ENCODE results near the gene E2F1.
A peak's percentile ranks its signal among the peaks of the same experiment; 100 is the strongest.

E2F1 gene

GRCh38 chr20:33687370-33687915, 1.3 kb upstream of the E2F1 start:
- TF ChIP-seq, protein P1, sequence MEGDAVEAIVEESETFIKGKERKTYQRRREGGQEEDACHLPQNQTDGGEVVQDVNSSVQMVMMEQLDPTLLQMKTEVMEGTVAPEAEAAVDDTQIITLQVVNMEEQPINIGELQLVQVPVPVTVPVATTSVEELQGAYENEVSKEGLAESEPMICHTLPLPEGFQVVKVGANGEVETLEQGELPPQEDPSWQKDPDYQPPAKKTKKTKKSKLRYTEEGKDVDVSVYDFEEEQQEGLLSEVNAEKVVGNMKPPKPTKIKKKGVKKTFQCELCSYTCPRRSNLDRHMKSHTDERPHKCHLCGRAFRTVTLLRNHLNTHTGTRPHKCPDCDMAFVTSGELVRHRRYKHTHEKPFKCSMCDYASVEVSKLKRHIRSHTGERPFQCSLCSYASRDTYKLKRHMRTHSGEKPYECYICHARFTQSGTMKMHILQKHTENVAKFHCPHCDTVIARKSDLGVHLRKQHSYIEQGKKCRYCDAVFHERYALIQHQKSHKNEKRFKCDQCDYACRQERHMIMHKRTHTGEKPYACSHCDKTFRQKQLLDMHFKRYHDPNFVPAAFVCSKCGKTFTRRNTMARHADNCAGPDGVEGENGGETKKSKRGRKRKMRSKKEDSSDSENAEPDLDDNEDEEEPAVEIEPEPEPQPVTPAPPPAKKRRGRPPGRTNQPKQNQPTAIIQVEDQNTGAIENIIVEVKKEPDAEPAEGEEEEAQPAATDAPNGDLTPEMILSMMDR (IDR thresholded peaks at IDR 0.05; ENCODE audit: low read depth, low read length, missing control alignments): no peak
- no peak for DNase-seq (ENCODE audit: low read depth)
- in situ Hi-C loops (cut with HindIII; ENCODE audit: low sequenced_read_pairs): loop anchor here (5.0 kb wide), 1 partner anchor 100 kb away; no protein-coding TSS in a partner anchor
- no peak overlapping the region for H3K4me3 ChIP-seq (ENCODE audit: low read depth, low read length)

GRCh38 chr20:33686984-33687366, 790 bp upstream of the E2F1 start:
- TF ChIP-seq, protein P1 (IDR thresholded peaks at IDR 0.05; ENCODE audit: low read depth, low read length, missing control alignments): no peak
- DNase-seq (ENCODE audit: low read depth): no peak
- H3K4me3 ChIP-seq (ENCODE audit: low read depth, low read length): peak overlapping the region; percentile 41
- in situ Hi-C loops (cut with HindIII; ENCODE audit: low sequenced_read_pairs): loop anchor here (5.0 kb wide), 1 partner anchor 100 kb away; no protein-coding TSS in a partner anchor

DNA sequence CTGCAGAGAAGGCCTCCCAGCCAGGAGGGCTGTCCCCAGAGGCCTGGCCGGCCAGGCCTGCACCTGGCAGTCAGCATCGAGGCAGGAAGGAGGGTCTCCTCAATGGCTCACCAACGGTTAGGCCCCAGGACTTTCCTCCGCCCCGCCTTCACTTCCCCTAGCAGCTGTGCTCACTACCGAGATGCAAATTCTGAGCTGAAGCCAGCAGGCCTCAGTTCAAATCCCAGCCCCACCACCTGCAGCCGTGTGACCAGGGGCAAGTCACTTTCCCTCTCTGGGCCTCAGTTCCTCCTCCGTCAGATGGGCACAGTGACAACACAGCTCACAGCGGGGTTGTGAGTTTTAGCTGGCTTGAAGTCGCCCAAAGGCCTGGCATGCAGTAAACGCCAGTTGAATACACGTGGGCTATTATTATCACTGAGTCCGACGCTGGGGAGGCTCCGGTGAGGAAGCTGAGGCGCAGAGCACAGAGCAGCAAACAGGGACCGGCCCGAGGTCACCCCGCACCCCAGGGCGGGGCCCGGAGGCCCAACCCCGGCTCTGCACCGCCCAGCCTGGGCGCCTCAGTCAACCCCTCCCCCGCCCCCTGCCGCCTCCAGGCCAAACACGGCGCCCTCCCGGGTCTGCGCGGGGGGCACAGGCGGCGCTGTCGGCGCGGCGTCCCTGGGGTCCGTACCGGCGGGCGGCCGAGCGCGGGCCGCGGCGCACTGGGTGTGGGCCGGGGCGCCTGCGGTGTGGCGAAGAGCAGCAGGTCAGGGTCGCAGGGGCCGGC, 671 bp downstream of the E2F1 start:
- no peak for DNase-seq (ENCODE audit: low read depth)
- H3K4me3 ChIP-seq (ENCODE audit: low read depth, low read length): peak overlapping the region; percentile 41
- in situ Hi-C loops (cut with HindIII; ENCODE audit: low sequenced_read_pairs): loop anchor here (5.0 kb wide), 1 partner anchor 102 kb away; no protein-coding TSS in a partner anchor
- TF ChIP-seq, protein P1 (IDR thresholded peaks at IDR 0.05; ENCODE audit: low read depth, low read length, missing control alignments): no peak

GRCh38 chr20:33684533-33685327, 1.5 kb downstream of the E2F1 start:
- in situ Hi-C loops (cut with HindIII; ENCODE audit: low sequenced_read_pairs): loop anchor here (5.0 kb wide), 1 partner anchor 103 kb away; no protein-coding TSS in a partner anchor
- TF ChIP-seq, protein P1 (IDR thresholded peaks at IDR 0.05; ENCODE audit: low read depth, low read length, missing control alignments): no peak
- peak overlapping the region; percentile 41 for H3K4me3 ChIP-seq (ENCODE audit: low read depth, low read length)
- no peak for DNase-seq (ENCODE audit: low read depth)

GRCh38 chr20:33681728-33682353, 4.3 kb downstream of the E2F1 start:
- no peak for DNase-seq (ENCODE audit: low read depth)
- TF ChIP-seq, protein P1 (IDR thresholded peaks at IDR 0.05; ENCODE audit: low read depth, low read length, missing control alignments): no peak
- no peak overlapping the region for H3K4me3 ChIP-seq (ENCODE audit: low read depth, low read length)
- in situ Hi-C loops (cut with HindIII; ENCODE audit: low sequenced_read_pairs): no loop called here

DNA sequence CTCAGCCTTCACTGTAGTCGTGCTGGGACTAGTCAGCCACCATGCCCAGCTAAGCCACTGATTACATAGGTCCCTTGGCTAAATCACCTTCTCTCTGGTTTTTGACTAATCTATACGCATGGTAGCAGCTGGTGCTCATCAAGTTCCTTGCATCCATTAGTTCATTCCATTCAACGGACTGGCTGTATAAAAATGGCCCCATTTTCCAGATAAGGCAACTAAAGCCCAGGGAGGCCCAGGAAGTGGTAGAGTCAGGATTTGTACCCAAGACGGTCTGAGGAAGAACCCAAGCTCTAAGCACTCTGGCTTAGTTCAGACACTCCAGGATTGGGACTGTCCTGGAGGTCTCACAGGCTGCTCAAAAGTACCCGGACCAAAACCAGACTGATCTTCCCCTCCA, 4.9 kb downstream of the E2F1 start:
- no peak for DNase-seq (ENCODE audit: low read depth)
- TF ChIP-seq, protein P1 (IDR thresholded peaks at IDR 0.05; ENCODE audit: low read depth, low read length, missing control alignments): no peak
- in situ Hi-C loops (cut with HindIII; ENCODE audit: low sequenced_read_pairs): no loop called here
- no peak overlapping the region for H3K4me3 ChIP-seq (ENCODE audit: low read depth, low read length)
